GM23338 (cell line): ENCODE data around the gene OR5F1. TPM values are rescaled to one million over a fixed set of nuclear protein-coding genes. Genes with fewer than 3 reads are reported as not detected.

Experiments
- ATAC-seq: fragments of 200-7000 bp; cut with Tn5 transposase; 3 replicates; pipeline ENCODE4 v1.9.1; 2020
- DNase-seq: peaks from one replicate; pipeline ENCODE4 v3.0.0-alpha.2; 2015; ENCODE audit warnings: low spot score
- H2AFZ ChIP-seq: fragments of 200-600 bp; sonication (generic); 2 replicates; pipeline ENCODE4 v1.8.0; 2016; ENCODE audit warnings: antibody characterized with exemption, mild to moderate bottlenecking, moderate library complexity
- H3F3A ChIP-seq: fragments of 200-600 bp; sonication (generic); replicated peaks from 2 replicates; pipeline ENCODE4 v1.8.0; 2017; ENCODE audit warnings: antibody characterized with exemption, mixed run types, low read depth
- H3K27ac ChIP-seq: fragments of 200-600 bp; sonication (generic); 2 replicates; pipeline ENCODE4 v1.6.1; 2016; ENCODE audit warnings: low read depth
- H3K27me3 ChIP-seq: fragments of 200-600 bp; sonication (generic); 2 replicates; pipeline ENCODE4 v1.8.0; 2016; ENCODE audit warnings: mild to moderate bottlenecking, mixed run types, moderate library complexity; ENCODE audit not compliant: insufficient read depth
- H3K36me3 ChIP-seq: fragments of 200-600 bp; sonication (generic); 2 replicates; pipeline ENCODE4 v1.8.0; 2016; ENCODE audit warnings: mild to moderate bottlenecking; ENCODE audit not compliant: insufficient read depth
- H3K4me1 ChIP-seq: fragments of 200-600 bp; sonication (generic); 2 replicates; pipeline ENCODE4 v1.8.0; 2016; ENCODE audit warnings: mild to moderate bottlenecking, moderate library complexity; ENCODE audit not compliant: insufficient read depth
- H3K4me2 ChIP-seq: fragments of 200-600 bp; sonication (generic); 2 replicates; pipeline ENCODE4 v1.7.1; 2017; ENCODE audit warnings: mixed run types
- H3K4me3 ChIP-seq: fragments of 200-600 bp; sonication (generic); 2 replicates; pipeline ENCODE4 v1.6.1; 2016; ENCODE audit warnings: mixed run types
- H3K79me2 ChIP-seq: fragments of 200-600 bp; sonication (generic); replicated peaks from 2 replicates; pipeline ENCODE4 v1.8.0; 2017; ENCODE audit warnings: mild to moderate bottlenecking; ENCODE audit not compliant: insufficient read depth
- H3K9me2 ChIP-seq: fragments of 200-600 bp; sonication (generic); 2 replicates; pipeline ENCODE4 v1.8.0; 2017; ENCODE audit not compliant: insufficient read depth
- H4K20me1 ChIP-seq: fragments of 200-600 bp; sonication (generic); replicated peaks from 2 replicates; pipeline ENCODE4 v1.8.0; 2017; ENCODE audit warnings: mild to moderate bottlenecking; ENCODE audit not compliant: insufficient read depth
- H3K27ac Mint-ChIP-seq: 2 replicates; pipeline ENCODE4 v1.8.0; 2020; ENCODE audit warnings: inconsistent platforms, mild to moderate bottlenecking, moderate library complexity, mixed read lengths
- H3K27me3 Mint-ChIP-seq: 3 replicates; pipeline ENCODE4 v1.8.0; 2022; ENCODE audit warnings: low read depth, mild to moderate bottlenecking, moderate library complexity, mixed read lengths, inconsistent platforms; ENCODE audit not compliant: insufficient read depth, poor library complexity
- H3K36me3 Mint-ChIP-seq: 3 replicates; pipeline ENCODE4 v1.8.0; 2021; ENCODE audit warnings: low read depth, mild to moderate bottlenecking, inconsistent platforms, moderate library complexity, mixed read lengths
- H3K4me1 Mint-ChIP-seq: 3 replicates; pipeline ENCODE4 v1.8.0; 2020; ENCODE audit warnings: mild to moderate bottlenecking, inconsistent platforms, mixed read lengths
- H3K4me3 Mint-ChIP-seq: 3 replicates; pipeline ENCODE4 v1.8.0; 2021; ENCODE audit warnings: moderate library complexity, mild to moderate bottlenecking, inconsistent platforms, mixed read lengths
- H3K9me3 Mint-ChIP-seq: 3 replicates; pipeline ENCODE4 v1.8.0; 2020; ENCODE audit warnings: moderate library complexity, mild to moderate bottlenecking, inconsistent platforms, mixed read lengths
- CREB1 ChIP-seq: fragments of 250-450 bp; sonication (Bioruptor Pico); IDR thresholded peaks from 2 replicates; pipeline ENCODE4 v1.5.0; 2020; ENCODE audit warnings: low read depth, mild to moderate bottlenecking, moderate library complexity
- CTCF ChIP-seq, 2 experiments: fragments of 200-600 bp in 1 of 2; sonication (generic) in 1 of 2; conservative IDR thresholded peaks; 2 replicates each; pipeline versions ENCODE4 v1.5.1 to v1.6.1; 2016 to 2017; ENCODE audit warnings: antibody characterized with exemption in 2 of 2, low read depth in 2 of 2, mild to moderate bottlenecking in 2 of 2, moderate library complexity in 1 of 2
- EZH2phosphoT487 ChIP-seq: fragments of 200-600 bp; sonication (generic); IDR thresholded peaks from one replicate; pipeline ENCODE4 v1.8.1; 2018; ENCODE audit warnings: antibody characterized with exemption; ENCODE audit not compliant: unreplicated experiment
- JUNB ChIP-seq: IDR thresholded peaks from one replicate; pipeline ENCODE4 v1.6.1; 2016; ENCODE audit warnings: antibody characterized with exemption; ENCODE audit not compliant: unreplicated experiment
- NANOG ChIP-seq: IDR thresholded peaks from 2 replicates; pipeline ENCODE4 v1.6.1; 2016; ENCODE audit warnings: antibody characterized with exemption, borderline replicate concordance
- POLR2AphosphoS5 ChIP-seq: IDR thresholded peaks from 2 replicates; pipeline ENCODE4 v1.6.1; 2016; ENCODE audit warnings: antibody characterized with exemption, low read depth
- STAT1 ChIP-seq: IDR thresholded peaks from one replicate; pipeline ENCODE4 v1.6.1; 2016; ENCODE audit warnings: antibody characterized with exemption; ENCODE audit not compliant: unreplicated experiment
- ZNF114 ChIP-seq: fragments of 250-450 bp; sonication (Bioruptor Pico); IDR thresholded peaks from 2 replicates; pipeline ENCODE4 v1.5.0; 2020; ENCODE audit warnings: mild to moderate bottlenecking, moderate library complexity
- polyA plus RNA-seq: library from polyadenylated mRNA; unstranded; fragments of >200 nt; fragmentation: Nextera tagmentation; extraction: Ambion mirVana; gene quantifications from 2 replicates; pipeline ENCODE4 v1.2.1, GENCODE V29; 2016
- total RNA-seq: library from RNA; depleted of rRNA; stranded (reverse); fragments of >200 nt; shearing (Covaris generic); gene quantifications from 2 replicates; pipeline ENCODE4 v1.2.3, GENCODE V29; 2014
- TF ChIP-seq, protein P1 (sequence below): fragments of 250-450 bp; sonication (Bioruptor Pico); IDR thresholded peaks from 2 replicates; pipeline ENCODE4 v1.5.0; 2020; ENCODE audit warnings: mild to moderate bottlenecking, moderate library complexity
- TF ChIP-seq, protein P2 (sequence below): IDR thresholded peaks from one replicate; pipeline ENCODE4 v1.6.1; 2018; ENCODE audit warnings: antibody characterized with exemption; ENCODE audit not compliant: unreplicated experiment

Gene OR5F1
- total and polyA plus RNA-seq, 2 experiments from 2014 or later, result not detected

DNA sequence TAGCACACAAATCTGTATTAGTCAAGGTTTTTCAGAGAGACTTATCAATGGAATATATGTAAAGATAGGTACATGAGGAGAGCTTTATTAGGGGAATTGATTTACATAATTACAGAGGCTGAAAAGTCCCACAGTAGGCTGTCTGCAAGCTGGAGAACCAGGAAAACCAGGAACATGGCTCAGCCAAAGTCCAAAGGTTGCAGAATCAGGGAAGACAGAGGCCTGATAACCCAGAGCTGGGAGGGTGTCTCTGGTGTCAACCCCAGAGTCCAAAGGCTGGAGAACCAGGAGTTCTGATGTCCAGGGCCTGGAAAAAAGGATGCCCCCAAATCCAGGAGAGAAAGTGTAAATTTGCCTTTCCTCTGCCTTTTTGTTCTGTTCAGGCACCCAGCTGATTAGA is 16.3 kb upstream of the OR5F1 start:
- ATAC-seq (no peak), DNase-seq (no peak)
- no peaks in the 10 kb centered on the region for H3K27me3 Mint-ChIP-seq
- no peak overlapping the region for H3K27ac Mint-ChIP-seq
- no peak overlapping the region for H3K4me2 ChIP-seq
- no peaks in the 10 kb centered on the region for H3K4me1 Mint-ChIP-seq
- H3K36me3 ChIP-seq, result no peaks in the 10 kb centered on the region
- H3K9me2 ChIP-seq, result no peaks in the 10 kb centered on the region
- TF ChIP-seq CREB1, result no peak
- TF ChIP-seq STAT1, result no peak
- TF ChIP-seq NANOG, result no peak
- TF ChIP-seq, protein P1, sequence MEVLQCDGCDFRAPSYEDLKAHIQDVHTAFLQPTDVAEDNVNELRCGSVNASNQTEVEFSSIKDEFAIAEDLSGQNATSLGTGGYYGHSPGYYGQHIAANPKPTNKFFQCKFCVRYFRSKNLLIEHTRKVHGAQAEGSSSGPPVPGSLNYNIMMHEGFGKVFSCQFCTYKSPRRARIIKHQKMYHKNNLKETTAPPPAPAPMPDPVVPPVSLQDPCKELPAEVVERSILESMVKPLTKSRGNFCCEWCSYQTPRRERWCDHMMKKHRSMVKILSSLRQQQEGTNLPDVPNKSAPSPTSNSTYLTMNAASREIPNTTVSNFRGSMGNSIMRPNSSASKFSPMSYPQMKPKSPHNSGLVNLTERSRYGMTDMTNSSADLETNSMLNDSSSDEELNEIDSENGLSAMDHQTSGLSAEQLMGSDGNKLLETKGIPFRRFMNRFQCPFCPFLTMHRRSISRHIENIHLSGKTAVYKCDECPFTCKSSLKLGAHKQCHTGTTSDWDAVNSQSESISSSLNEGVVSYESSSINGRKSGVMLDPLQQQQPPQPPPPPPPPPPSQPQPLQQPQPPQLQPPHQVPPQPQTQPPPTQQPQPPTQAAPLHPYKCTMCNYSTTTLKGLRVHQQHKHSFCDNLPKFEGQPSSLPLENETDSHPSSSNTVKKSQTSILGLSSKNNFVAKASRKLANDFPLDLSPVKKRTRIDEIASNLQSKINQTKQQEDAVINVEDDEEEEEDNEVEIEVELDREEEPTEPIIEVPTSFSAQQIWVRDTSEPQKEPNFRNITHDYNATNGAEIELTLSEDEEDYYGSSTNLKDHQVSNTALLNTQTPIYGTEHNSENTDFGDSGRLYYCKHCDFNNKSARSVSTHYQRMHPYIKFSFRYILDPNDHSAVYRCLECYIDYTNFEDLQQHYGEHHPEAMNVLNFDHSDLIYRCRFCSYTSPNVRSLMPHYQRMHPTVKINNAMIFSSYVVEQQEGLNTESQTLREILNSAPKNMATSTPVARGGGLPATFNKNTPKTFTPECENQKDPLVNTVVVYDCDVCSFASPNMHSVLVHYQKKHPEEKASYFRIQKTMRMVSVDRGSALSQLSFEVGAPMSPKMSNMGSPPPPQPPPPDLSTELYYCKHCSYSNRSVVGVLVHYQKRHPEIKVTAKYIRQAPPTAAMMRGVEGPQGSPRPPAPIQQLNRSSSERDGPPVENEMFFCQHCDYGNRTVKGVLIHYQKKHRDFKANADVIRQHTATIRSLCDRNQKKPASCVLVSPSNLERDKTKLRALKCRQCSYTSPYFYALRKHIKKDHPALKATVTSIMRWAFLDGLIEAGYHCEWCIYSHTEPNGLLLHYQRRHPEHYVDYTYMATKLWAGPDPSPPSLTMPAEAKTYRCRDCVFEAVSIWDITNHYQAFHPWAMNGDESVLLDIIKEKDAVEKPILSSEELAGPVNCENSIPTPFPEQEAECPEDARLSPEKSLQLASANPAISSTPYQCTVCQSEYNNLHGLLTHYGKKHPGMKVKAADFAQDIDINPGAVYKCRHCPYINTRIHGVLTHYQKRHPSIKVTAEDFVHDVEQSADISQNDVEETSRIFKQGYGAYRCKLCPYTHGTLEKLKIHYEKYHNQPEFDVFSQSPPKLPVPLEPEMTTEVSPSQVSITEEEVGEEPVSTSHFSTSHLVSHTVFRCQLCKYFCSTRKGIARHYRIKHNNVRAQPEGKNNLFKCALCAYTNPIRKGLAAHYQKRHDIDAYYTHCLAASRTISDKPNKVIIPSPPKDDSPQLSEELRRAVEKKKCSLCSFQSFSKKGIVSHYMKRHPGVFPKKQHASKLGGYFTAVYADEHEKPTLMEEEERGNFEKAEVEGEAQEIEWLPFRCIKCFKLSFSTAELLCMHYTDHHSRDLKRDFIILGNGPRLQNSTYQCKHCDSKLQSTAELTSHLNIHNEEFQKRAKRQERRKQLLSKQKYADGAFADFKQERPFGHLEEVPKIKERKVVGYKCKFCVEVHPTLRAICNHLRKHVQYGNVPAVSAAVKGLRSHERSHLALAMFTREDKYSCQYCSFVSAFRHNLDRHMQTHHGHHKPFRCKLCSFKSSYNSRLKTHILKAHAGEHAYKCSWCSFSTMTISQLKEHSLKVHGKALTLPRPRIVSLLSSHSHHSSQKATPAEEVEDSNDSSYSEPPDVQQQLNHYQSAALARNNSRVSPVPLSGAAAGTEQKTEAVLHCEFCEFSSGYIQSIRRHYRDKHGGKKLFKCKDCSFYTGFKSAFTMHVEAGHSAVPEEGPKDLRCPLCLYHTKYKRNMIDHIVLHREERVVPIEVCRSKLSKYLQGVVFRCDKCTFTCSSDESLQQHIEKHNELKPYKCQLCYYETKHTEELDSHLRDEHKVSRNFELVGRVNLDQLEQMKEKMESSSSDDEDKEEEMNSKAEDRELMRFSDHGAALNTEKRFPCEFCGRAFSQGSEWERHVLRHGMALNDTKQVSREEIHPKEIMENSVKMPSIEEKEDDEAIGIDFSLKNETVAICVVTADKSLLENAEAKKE, result no peak
- TF ChIP-seq JUNB, result no peak
- no peak for TF ChIP-seq CTCF (conservative IDR thresholded peaks at IDR 0.05; ENCODE audit: low read depth in 2 of 2)
- no peak for TF ChIP-seq ZNF114
- TF ChIP-seq, protein P2, sequence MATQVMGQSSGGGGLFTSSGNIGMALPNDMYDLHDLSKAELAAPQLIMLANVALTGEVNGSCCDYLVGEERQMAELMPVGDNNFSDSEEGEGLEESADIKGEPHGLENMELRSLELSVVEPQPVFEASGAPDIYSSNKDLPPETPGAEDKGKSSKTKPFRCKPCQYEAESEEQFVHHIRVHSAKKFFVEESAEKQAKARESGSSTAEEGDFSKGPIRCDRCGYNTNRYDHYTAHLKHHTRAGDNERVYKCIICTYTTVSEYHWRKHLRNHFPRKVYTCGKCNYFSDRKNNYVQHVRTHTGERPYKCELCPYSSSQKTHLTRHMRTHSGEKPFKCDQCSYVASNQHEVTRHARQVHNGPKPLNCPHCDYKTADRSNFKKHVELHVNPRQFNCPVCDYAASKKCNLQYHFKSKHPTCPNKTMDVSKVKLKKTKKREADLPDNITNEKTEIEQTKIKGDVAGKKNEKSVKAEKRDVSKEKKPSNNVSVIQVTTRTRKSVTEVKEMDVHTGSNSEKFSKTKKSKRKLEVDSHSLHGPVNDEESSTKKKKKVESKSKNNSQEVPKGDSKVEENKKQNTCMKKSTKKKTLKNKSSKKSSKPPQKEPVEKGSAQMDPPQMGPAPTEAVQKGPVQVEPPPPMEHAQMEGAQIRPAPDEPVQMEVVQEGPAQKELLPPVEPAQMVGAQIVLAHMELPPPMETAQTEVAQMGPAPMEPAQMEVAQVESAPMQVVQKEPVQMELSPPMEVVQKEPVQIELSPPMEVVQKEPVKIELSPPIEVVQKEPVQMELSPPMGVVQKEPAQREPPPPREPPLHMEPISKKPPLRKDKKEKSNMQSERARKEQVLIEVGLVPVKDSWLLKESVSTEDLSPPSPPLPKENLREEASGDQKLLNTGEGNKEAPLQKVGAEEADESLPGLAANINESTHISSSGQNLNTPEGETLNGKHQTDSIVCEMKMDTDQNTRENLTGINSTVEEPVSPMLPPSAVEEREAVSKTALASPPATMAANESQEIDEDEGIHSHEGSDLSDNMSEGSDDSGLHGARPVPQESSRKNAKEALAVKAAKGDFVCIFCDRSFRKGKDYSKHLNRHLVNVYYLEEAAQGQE, result no peak
- no peak for TF ChIP-seq POLR2AphosphoS5
- no peak for TF ChIP-seq EZH2phosphoT487
- no peak overlapping the region; the same call in 1 of the 2 replicates for H2AFZ ChIP-seq
- H3K4me1 ChIP-seq, result no peaks in the 10 kb centered on the region
- no peak overlapping the region for H3K27ac ChIP-seq
- no peak overlapping the region for H3K4me3 Mint-ChIP-seq
- H3K79me2 ChIP-seq, result no peaks in the 10 kb centered on the region
- no peaks in the 10 kb centered on the region for H3K27me3 ChIP-seq
- no peaks in the 10 kb centered on the region; the same call in 2 of the 3 replicates for H3K36me3 Mint-ChIP-seq
- H4K20me1 ChIP-seq, result no peaks in the 10 kb centered on the region
- H3K9me3 Mint-ChIP-seq, result peaks cover 7% of the 10 kb centered on the region; the same call in 1 of the 3 replicates
- no peak overlapping the region for H3K4me3 ChIP-seq
- no peaks in the 10 kb centered on the region for H3F3A ChIP-seq
